ENCODE measurements around the gene CYSRT1.
A peak's percentile ranks its signal among the peaks of the same experiment; 100 is the strongest.

The CYSRT1 gene

GRCh38 chr9:137254624-137255447, 29.9 kb downstream of the CYSRT1 start, which contains the start of gene NELFB (continued):
- TF ChIP-seq ZNF169 (tag by site-specific recombination; IDR thresholded peaks at IDR 0.05) (no peak), ZNF837 (tag by site-specific recombination; IDR thresholded peaks at IDR 0.05) (no peak), ZNF600 (tag by site-specific recombination; IDR thresholded peaks at IDR 0.05) (no peak), ZNF654 (tag by site-specific recombination; IDR thresholded peaks at IDR 0.05; ENCODE audit: low read depth) (no peak), ZNF561 (tag by site-specific recombination; IDR thresholded peaks at IDR 0.05; ENCODE audit: borderline replicate concordance) (no peak; the same call in 1 of the 2 replicates), PRDM4 (tag by site-specific recombination; IDR thresholded peaks at IDR 0.05) (peak; percentile 47; the same call in 1 of the 2 replicates), ZNF610 (tag by site-specific recombination; IDR thresholded peaks at IDR 0.05; ENCODE audit: borderline replicate concordance) (no peak), RBAK (tag by site-specific recombination; IDR thresholded peaks at IDR 0.05) (no peak), ZNF280D (tag by site-specific recombination; IDR thresholded peaks at IDR 0.05) (no peak), ZBTB8A (tag by site-specific recombination; IDR thresholded peaks at IDR 0.05) (peak; percentile 100), PRDM1 (tag by site-specific recombination; IDR thresholded peaks at IDR 0.05) (no peak), ZNF335 (tag by site-specific recombination; conservative IDR thresholded peaks at IDR 0.05) (no peak), BCL11B (tag by site-specific recombination; IDR thresholded peaks at IDR 0.05; ENCODE audit: low read depth) (no peak), KLF9 (tag by site-specific recombination; IDR thresholded peaks at IDR 0.05; ENCODE audit: low read depth) (peak; percentile 84), ZXDB (tag by site-specific recombination; IDR thresholded peaks at IDR 0.05) (peak; percentile 58), SCRT1 (tag by site-specific recombination; IDR thresholded peaks at IDR 0.05; ENCODE audit: borderline replicate concordance) (no peak), ZNF645 (tag by site-specific recombination; IDR thresholded peaks at IDR 0.05) (no peak), ZNF202 (tag by site-specific recombination; IDR thresholded peaks at IDR 0.05; ENCODE audit: borderline replicate concordance) (no peak), ZNF518A (tag by site-specific recombination; conservative IDR thresholded peaks at IDR 0.05; ENCODE audit: low read depth) (no peak), ZNF513 (tag by site-specific recombination; IDR thresholded peaks at IDR 0.05) (peak; percentile 20; the same call in 1 of the 2 replicates), ZFP69B (tag by site-specific recombination; IDR thresholded peaks at IDR 0.05) (no peak), REPIN1 (tag by site-specific recombination; IDR thresholded peaks at IDR 0.05; ENCODE audit: low read depth) (no peak), ZNF280C (tag by site-specific recombination; IDR thresholded peaks at IDR 0.05) (no peak)
